ENCODE results near the gene ISCU.

The ISCU gene

GRCh38 chr12:108605690-108606406, 43.5 kb downstream of the ISCU start:
- TF ChIP-seq POLR2AphosphoS5 (IDR thresholded peaks at IDR 0.05; ENCODE audit: borderline replicate concordance, low read depth, low read length) (no peak), FOXP2 (optimal IDR thresholded peaks at IDR 0.05; ENCODE audit: control extremely low read depth, extremely low read length, insufficient read depth) (no peak)
- Histone ChIP-seq H3K36me3 (ENCODE audit: insufficient read depth, low read length) (no peaks in the 10 kb centered on the region), H3K9ac (ENCODE audit: insufficient read length) (no peak overlapping the region), H3K27ac (no peak overlapping the region), H3K9me3 (ENCODE audit: low read depth, low read length) (no peaks in the 10 kb centered on the region), H3K4me3 (no peak overlapping the region)
- no peak for DNase-seq (ENCODE audit: low read depth, low spot score)

DNA sequence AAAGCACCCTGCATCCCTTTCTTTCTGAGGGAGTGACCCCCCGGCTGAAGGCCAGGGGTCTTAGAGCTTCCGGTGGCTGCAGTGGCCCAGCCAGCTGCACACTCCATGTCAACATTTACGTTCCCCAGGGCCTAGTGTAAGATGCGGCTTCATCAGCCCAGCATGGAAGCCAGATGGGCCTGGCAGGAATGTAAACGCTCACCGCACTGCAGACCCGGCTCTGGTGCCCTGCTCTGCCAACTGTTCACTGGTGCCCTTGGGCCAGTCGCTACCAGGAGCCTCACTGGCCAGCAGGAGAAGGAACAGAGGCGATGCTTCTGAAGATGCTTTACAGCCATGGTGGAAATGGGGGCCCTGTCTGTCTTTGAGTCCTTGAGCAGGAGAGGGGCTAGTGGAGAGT, 44.1 kb downstream of the ISCU start:
- no peak overlapping the region for H3K27ac ChIP-seq
- H3K4me3 ChIP-seq, result no peak overlapping the region
- H3K36me3 ChIP-seq (ENCODE audit: insufficient read depth, low read length), result no peaks in the 10 kb centered on the region
- H3K9me3 ChIP-seq (ENCODE audit: low read depth, low read length), result no peaks in the 10 kb centered on the region
- DNase-seq (ENCODE audit: low read depth, low spot score), result no peak
- no peak overlapping the region for H3K9ac ChIP-seq (ENCODE audit: insufficient read length)
- TF ChIP-seq FOXP2 (optimal IDR thresholded peaks at IDR 0.05; ENCODE audit: control extremely low read depth, extremely low read length, insufficient read depth), result no peak
- TF ChIP-seq EZH2 (IDR thresholded peaks at IDR 0.05), result no peak
- TF ChIP-seq POLR2AphosphoS5 (IDR thresholded peaks at IDR 0.05; ENCODE audit: borderline replicate concordance, low read depth, low read length), result no peak

DNA sequence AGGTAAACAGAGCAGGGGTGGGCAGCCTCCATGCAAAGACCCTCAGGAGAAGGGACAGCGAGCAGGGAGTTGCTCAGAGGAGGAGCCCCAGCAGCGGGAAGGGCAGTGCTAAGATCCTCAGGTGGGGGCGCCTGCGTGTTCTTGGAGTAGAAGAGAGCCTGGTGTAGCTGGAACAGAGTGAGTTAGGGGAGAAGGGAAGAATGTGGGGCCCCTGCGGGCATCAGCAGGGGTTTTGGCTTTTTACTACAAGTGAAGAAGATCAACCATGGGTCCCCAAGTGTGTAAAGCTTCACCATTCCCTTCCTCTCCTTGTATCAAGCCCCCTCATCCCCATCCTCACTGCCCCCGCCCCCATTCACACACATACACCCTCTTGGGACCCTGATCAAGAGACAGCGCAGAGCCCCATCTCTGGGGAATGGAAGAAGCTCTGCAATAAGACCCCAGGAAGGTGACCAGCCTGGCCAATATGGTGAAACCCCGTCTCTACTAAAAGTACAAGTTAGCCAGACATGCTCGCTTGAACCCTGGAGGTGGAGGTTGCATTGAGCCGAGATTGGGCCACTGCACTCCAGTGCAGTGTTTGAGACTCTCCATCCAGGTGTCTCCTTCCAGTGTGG, 45.7 kb downstream of the ISCU start:
- no peak overlapping the region for H3K27ac ChIP-seq
- no peak for TF ChIP-seq FOXP2 (optimal IDR thresholded peaks at IDR 0.05; ENCODE audit: control extremely low read depth, extremely low read length, insufficient read depth)
- no peak for TF ChIP-seq EZH2 (IDR thresholded peaks at IDR 0.05)
- no peak for TF ChIP-seq POLR2AphosphoS5 (IDR thresholded peaks at IDR 0.05; ENCODE audit: borderline replicate concordance, low read depth, low read length)
- H3K4me3 ChIP-seq, result no peak overlapping the region
- H3K36me3 ChIP-seq (ENCODE audit: insufficient read depth, low read length), result no peaks in the 10 kb centered on the region
- H3K9me3 ChIP-seq (ENCODE audit: low read depth, low read length), result no peaks in the 10 kb centered on the region
- H3K9ac ChIP-seq (ENCODE audit: insufficient read length), result no peak overlapping the region
- no peak for DNase-seq (ENCODE audit: low read depth, low spot score)

DNA sequence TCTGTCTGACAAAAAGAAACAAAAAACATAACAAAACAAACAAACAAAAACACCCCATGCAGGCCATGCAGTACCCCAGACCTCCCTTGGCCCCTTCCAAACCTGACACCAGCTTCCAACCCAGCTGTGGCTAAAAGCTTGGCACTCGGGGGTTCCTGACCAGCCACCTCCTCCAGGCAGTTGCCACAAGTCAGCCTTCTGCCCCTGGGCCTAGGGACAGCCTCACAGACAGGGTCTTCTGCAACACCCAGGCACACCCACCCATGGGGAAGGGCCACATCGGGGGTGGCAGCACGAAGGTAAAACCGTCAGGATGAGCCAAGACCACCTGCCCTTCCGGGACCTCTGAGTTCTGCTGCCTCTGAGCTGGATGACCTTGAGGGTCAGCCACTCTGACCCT, 46.2 kb downstream of the ISCU start:
- H3K9ac ChIP-seq (ENCODE audit: insufficient read length), result no peak overlapping the region
- no peak overlapping the region for H3K4me3 ChIP-seq
- no peak for DNase-seq (ENCODE audit: low read depth, low spot score)
- no peaks in the 10 kb centered on the region for H3K36me3 ChIP-seq (ENCODE audit: insufficient read depth, low read length)
- H3K9me3 ChIP-seq (ENCODE audit: low read depth, low read length), result no peaks in the 10 kb centered on the region
- H3K27ac ChIP-seq, result no peak overlapping the region
- TF ChIP-seq FOXP2 (optimal IDR thresholded peaks at IDR 0.05; ENCODE audit: control extremely low read depth, extremely low read length, insufficient read depth) (no peak), POLR2AphosphoS5 (IDR thresholded peaks at IDR 0.05; ENCODE audit: borderline replicate concordance, low read depth, low read length) (no peak), EZH2 (IDR thresholded peaks at IDR 0.05) (no peak)

- DNase-seq (ENCODE audit: low read depth, low spot score), result no peak
- Histone ChIP-seq H3K9me3 (ENCODE audit: low read depth, low read length) (no peaks in the 10 kb centered on the region), H3K9ac (ENCODE audit: insufficient read length) (peak overlapping the region; percentile 29), H3K27ac (no peak overlapping the region), H3K4me3 (no peak overlapping the region), H3K36me3 (ENCODE audit: insufficient read depth, low read length) (no peaks in the 10 kb centered on the region)
- TF ChIP-seq POLR2AphosphoS5 (IDR thresholded peaks at IDR 0.05; ENCODE audit: borderline replicate concordance, low read depth, low read length) (no peak), FOXP2 (optimal IDR thresholded peaks at IDR 0.05; ENCODE audit: control extremely low read depth, extremely low read length, insufficient read depth) (no peak), EZH2 (IDR thresholded peaks at IDR 0.05) (no peak)
These were observed 47.3 kb downstream of the ISCU start for GRCh38 chr12:108609537-108610335.

- no peak for DNase-seq (ENCODE audit: low read depth, low spot score)
- no peaks in the 10 kb centered on the region for H3K9me3 ChIP-seq (ENCODE audit: low read depth, low read length)
- no peak overlapping the region for H3K27ac ChIP-seq
- H3K36me3 ChIP-seq (ENCODE audit: insufficient read depth, low read length), result no peaks in the 10 kb centered on the region
- TF ChIP-seq FOXP2 (optimal IDR thresholded peaks at IDR 0.05; ENCODE audit: control extremely low read depth, extremely low read length, insufficient read depth), result no peak
- TF ChIP-seq POLR2AphosphoS5 (IDR thresholded peaks at IDR 0.05; ENCODE audit: borderline replicate concordance, low read depth, low read length), result no peak
- TF ChIP-seq EZH2 (IDR thresholded peaks at IDR 0.05), result no peak
- no peak overlapping the region for H3K4me3 ChIP-seq
- no peak overlapping the region for H3K9ac ChIP-seq (ENCODE audit: insufficient read length)
These were observed 48.0 kb downstream of the ISCU start for GRCh38 chr12:108610336-108610815.

- Histone ChIP-seq H3K9me3 (ENCODE audit: low read depth, low read length) (no peaks in the 10 kb centered on the region), H3K4me3 (no peak overlapping the region), H3K27ac (no peak overlapping the region), H3K9ac (ENCODE audit: insufficient read length) (no peak overlapping the region), H3K36me3 (ENCODE audit: insufficient read depth, low read length) (no peaks in the 10 kb centered on the region)
- no peak for TF ChIP-seq POLR2AphosphoS5 (IDR thresholded peaks at IDR 0.05; ENCODE audit: borderline replicate concordance, low read depth, low read length)
- no peak for TF ChIP-seq EZH2 (IDR thresholded peaks at IDR 0.05)
- TF ChIP-seq FOXP2 (optimal IDR thresholded peaks at IDR 0.05; ENCODE audit: control extremely low read depth, extremely low read length, insufficient read depth), result no peak
- DNase-seq (ENCODE audit: low read depth, low spot score), result no peak
These were observed 48.6 kb downstream of the ISCU start for GRCh38 chr12:108610856-108611605.

Data from SK-N-MC (cell line).